GM19452 (cell line): ENCODE measurements around the gene LRRFIP2.
A peak's percentile ranks its signal among the peaks of the same experiment; 100 is the strongest.
"Not testable (repeated sequence)": the region's sequence is repeated elsewhere in the genome, so short reads cannot be mapped to it uniquely, and the experiment has no call there.

Source experiments
- ATAC-seq: cut with Tn5 transposase; IDR thresholded peaks from one replicate; pipeline ENCODE4 v1.9.1; 2021; ENCODE audit not compliant: unreplicated experiment

The LRRFIP2 gene

GRCh38 chr3:37174532-37175126 lies at the start of gene LRRFIP2:
Gene LRRFIP2 (minus strand): TSS chr3:37174582. CDS start chr3:37148983, 25,599 bp downstream.
- ATAC-seq, result peak; percentile 28

DNA sequence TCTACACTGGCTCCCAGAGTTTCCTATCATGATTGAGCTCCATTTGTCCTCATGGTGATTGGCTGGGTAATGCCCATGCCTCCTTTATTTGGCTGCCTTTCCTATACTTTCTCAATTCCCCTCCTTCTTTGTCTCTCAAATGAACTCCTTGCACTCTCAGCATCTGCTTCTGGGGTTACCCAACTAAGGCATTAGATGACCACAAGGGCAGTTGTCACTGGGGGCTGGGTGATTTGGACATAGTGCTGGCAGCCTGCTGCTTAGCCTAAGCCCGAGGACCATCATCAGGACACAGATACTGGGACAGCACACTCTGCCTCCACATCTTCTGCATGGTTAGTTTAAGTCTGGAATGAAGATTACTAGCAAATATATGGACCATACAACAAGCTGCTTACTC lies 49.2 kb upstream of the LRRFIP2 start:
- no peak for ATAC-seq

DNA sequence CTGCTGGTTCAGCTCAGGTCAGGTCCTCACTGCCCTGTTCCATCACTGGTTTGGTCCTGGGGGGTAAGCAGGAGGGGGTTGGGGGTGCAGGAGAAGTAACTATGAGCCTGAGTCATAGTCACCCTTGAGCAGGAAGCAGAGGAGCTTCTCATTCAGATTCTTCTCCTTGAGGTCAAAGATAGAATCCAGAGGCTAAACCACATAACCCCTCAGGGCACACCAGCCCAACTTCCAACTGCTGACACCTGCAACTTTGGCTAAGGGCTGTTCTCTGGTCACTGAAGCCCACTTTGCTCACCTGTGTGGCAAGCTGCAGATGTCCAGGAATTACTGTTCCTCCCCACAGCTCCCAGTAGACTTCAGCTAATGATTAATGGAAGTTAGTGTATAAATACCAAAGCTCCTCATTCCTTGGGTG lies 48.8 kb upstream of the LRRFIP2 start:
- ATAC-seq, result no peak

GRCh38 chr3:37222542-37222941 lies 48.2 kb upstream of the LRRFIP2 start:
- not testable (repeated sequence) for ATAC-seq

DNA sequence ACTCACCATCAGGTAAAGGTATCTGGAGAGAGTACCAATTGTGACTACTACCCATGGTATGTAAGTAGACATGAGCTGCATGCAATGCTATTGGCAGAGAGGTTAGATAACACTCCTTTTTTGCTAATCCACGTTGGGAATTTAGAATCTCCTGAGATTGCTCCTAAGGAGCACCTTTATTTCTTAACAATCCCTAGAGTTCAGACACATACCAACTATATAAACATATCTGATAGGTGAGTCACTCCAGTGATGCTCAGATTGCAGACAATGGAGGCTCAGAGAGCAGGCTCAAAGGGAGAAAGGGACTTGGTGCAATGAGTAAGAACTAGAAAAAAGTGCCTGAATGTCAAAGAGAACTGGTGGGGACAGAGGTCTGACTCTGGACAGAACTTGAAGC lies 47.0 kb upstream of the LRRFIP2 start:
- no peak for ATAC-seq

DNA sequence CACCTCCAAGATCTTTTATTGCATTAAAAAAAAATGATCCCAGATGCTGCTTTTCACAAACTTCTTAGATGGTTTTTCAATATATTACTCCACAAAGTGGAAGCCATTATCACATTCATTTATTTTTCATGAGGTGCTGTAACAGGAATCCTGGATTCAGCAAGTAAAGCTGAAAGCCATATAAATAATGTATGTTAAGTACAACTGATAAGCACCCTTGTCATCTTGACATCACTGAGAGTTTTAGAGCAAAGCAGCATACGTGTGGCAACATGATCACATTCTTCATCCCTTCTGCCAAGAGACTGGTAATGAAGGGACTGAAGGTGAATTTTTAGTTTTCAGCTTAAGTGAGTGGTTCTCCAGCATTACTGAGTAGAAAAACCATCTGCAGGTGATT lies 44.9 kb upstream of the LRRFIP2 start:
- ATAC-seq, result no peak

DNA sequence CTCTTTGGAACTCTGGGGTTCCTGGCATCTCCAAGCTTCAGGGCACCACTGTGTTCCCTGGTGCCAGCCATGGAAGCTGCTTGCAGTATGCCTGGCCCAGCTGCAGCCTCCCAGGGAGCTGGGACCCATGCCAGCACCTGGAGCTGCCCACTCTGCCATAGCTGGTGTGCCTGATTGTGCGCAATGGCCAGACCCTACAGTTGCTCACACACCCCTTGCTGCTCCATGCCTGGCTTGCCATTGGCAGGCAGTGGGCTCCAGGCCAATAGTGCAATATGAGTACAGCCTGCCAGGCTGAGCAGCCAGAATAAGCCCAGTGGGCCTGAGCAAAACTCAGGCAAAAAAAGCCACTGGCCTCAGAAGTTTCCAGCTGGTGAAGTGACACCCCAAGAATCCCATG lies 43.8 kb upstream of the LRRFIP2 start:
- ATAC-seq, result no peak

DNA sequence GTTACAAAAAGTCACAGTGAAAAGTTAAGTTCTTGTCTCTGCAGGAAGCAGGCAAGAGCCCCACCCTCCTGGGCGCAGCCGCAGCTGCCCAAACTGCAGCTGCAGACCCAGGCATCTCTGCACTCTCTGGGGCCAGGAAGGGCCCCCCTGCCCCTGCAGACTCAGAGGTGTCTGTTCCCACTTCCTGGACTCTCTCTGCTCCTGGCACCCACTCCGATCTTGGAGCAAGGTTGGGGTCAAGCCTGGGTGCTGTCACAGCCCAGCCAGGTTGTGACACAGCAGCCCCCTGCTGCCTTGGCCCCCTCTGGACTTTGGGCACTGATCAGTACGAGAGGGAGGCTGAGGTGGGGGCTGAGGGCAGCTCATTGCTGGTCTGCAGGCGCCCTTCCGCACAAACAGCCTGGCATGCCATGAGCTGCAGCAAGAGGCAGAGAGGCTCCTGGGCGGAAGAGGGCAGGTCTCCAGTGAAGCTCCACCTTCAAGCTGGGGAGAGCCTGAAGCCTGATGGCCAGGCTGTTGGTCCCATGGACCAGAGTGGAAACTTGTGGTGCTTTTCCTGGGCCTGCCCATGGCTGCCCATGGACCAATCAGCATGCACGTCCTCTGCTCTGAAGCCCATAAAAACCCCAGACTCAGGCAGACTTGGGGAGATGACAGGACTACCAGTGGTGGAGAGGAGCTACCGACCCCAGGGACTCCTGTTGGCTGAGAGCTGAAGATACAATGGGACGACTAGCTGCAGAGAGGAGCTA lies 42.9 kb upstream of the LRRFIP2 start:
- no peak for ATAC-seq

- ATAC-seq, result no peak
These were observed 42.3 kb upstream of the LRRFIP2 start for GRCh38 chr3:37216597-37217097.

DNA sequence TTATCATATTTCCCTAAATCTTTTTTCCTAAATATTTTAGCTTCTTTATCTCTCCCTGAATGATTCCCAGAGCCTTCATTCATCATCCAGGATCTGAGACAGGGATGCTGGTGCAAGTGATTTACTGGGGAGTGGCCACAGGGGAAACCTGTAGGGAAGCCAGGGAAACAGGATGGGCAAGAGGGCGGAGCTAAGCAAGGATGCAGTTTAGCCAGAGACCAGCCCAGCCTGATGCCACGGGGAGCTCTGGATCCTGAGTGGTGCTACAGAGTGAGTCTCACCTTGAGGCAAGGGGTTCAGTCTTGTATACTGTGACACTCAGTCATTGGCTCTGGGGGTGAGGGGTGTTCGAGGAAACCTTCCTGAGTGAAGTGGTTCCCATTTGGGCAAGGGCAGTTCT lies 39.7 kb upstream of the LRRFIP2 start:
- no peak for ATAC-seq

DNA sequence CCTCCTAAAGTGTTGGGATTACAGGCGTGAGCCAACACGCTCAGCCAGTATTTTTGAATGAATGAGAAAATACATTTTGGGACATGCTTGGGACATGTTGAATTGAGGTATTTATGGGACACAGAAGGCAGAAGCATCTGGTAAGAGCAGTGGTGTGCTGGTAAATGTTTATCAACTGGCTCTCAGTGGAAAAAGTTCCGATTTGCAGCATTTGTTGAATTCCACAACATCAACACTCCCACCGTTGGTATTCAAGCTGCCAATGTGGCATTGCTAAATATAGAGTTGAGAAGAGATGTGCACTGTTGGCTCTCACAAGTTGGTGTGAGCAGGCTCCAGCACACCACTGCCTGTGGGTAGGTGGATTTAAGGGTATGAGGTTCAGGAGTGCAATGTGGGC lies 35.8 kb upstream of the LRRFIP2 start:
- no peak for ATAC-seq

- not testable (repeated sequence) for ATAC-seq
These were observed 34.2 kb upstream of the LRRFIP2 start for GRCh38 chr3:37208576-37208975.

DNA sequence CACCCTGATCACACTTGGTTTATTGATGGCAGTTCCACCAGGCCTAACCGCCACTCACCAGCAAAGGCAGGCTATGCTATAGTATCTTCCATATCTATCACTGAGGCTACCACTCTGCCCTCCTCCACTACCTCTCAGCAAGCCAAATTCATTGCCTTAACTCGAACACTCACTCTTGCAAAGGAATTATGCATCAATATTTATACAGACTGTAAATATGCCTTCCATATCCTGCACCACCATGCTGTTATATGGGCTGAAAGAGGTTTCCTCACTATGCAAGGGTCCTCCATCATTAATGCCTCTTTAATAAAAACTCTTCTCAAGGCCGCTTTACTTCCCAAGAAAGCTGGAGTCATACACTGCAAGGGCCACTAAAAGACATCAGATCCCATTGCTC lies 33.6 kb upstream of the LRRFIP2 start:
- not testable (repeated sequence) for ATAC-seq

GRCh38 chr3:37206041-37206440 lies 31.7 kb upstream of the LRRFIP2 start:
- ATAC-seq, result not testable (repeated sequence)

DNA sequence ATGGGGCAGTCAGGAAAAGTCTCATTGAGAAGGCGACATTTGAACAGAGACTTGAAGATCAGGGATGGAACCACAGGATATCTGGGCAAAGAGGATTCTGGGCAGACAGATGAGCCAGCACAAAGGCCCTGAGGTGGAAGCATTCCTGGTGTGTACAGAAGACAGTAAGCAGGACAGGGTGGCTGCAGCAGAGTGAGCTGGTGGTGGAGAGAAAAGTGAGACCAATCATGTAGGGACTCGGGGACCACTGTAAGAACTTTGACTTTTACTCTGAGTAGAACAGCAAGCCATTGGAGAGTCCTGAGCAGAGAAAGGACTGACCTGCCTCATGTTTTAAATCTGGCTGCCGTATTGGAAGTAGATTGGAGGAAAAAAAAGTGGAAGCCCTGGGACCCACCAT lies 29.9 kb upstream of the LRRFIP2 start:
- no peak for ATAC-seq

- ATAC-seq, result no peak
These were observed 27.7 kb upstream of the LRRFIP2 start for GRCh38 chr3:37202035-37202434.

DNA sequence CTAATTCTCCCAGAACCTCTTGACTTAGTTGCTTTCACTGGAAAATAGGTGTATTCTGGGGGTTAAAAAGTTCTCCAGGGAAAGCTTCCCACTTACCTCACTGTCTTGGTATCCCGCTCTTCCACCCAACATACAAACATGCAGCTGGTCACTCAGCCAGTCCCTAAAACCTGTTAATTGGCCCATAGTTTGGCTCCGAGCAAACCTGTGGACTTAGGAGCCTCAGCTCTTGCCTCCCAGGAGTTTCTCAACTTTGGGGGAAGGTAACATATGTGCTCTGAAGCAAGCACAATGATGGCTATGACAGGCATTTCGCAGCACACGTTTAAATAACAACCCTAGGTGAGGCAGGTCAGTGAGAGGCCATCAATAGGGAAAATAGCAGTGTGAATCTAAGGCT lies 25.8 kb upstream of the LRRFIP2 start:
- ATAC-seq, result no peak

- ATAC-seq, result no peak
These were observed 24.6 kb upstream of the LRRFIP2 start for GRCh38 chr3:37198996-37199395.

DNA sequence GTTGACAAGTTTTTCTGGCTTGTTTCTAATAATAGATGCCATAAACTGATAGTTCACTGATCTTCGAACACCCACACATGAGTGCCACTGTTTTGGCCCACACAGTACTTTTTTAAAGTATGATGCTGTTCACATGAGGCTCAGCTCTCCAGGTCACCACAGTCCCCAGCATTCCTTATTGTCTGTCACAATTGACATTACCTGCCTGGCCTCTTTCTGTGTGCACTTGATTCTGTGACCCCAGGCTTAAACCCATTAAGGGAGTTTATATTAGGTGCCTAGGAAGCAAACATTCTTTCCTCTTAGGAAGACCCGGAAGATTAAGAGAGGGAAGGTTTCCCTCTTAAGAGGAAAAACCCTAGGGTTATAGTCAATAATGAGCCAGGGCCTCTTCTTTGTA lies 24.2 kb upstream of the LRRFIP2 start:
- no peak for ATAC-seq

DNA sequence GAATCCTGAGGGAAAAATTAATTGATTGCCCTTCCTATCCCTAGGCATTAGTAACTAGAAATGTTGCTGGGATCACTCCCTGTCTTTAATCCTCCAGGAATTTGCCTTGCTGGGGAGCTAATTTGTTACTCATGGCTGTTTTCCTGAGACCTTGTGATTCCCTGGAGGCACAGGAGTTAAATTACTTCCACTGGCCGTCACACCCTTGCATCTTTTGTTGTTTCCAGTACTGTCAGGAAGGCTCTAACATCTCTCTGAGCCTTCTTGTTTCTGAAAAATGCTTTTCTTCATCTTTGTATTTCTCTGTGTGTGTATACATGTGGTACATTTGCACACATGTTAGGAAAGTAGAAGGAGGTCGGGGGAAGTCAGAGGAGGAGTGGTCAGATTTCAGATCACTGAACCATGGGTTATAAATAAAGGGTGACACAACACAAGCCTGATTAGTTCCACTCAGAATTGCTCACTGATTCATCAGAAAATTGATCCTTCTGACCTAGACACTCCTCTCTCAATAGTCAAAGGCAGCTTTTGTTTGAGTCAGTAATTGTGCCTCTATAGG lies 23.5 kb upstream of the LRRFIP2 start:
- ATAC-seq, result no peak

DNA sequence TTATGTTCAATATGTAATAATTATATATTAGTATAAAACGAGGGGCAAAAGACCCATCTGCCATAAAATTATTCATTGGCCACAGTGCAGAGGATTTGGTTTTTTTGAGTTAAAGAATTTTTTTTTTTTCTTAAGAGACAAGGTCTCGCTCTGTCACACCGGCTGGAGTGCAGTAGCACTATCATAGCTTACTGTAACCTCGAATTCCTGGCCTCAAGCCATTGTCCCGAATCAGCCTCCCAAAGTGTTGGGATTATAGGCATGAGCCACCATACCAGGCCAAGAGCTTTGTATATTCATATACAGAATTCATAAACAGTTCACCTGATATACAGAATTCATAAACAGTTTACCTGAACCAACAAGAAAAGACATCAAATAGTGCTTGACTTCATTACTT lies 20.2 kb upstream of the LRRFIP2 start:
- ATAC-seq, result no peak

- no peak for ATAC-seq
These were observed 16.3 kb upstream of the LRRFIP2 start for GRCh38 chr3:37190667-37191066.
